GM18867 (cell line): ENCODE measurements around the gene HYCC1.

Experiments
- ATAC-seq: cut with Tn5 transposase; IDR thresholded peaks from one replicate; pipeline ENCODE4 v1.9.1; 2021; ENCODE audit warnings: mild to moderate bottlenecking, moderate library complexity; ENCODE audit not compliant: unreplicated experiment

The HYCC1 gene

GRCh38 chr7:23017309-23017708, 3.4 kb upstream of the HYCC1 start:
- no peak for ATAC-seq

- ATAC-seq = no peak
Observed at GRCh38 chr7:23016345-23017253, 2.7 kb upstream of the HYCC1 start.

- ATAC-seq = no peak
Observed at GRCh38 chr7:23014681-23015080, 751 bp upstream of the HYCC1 start.

GRCh38 chr7:23012908-23013714, 819 bp downstream of the HYCC1 start:
- ATAC-seq = peak; percentile 3

GRCh38 chr7:23012186-23012585, 1.7 kb downstream of the HYCC1 start:
- ATAC-seq = no peak

DNA sequence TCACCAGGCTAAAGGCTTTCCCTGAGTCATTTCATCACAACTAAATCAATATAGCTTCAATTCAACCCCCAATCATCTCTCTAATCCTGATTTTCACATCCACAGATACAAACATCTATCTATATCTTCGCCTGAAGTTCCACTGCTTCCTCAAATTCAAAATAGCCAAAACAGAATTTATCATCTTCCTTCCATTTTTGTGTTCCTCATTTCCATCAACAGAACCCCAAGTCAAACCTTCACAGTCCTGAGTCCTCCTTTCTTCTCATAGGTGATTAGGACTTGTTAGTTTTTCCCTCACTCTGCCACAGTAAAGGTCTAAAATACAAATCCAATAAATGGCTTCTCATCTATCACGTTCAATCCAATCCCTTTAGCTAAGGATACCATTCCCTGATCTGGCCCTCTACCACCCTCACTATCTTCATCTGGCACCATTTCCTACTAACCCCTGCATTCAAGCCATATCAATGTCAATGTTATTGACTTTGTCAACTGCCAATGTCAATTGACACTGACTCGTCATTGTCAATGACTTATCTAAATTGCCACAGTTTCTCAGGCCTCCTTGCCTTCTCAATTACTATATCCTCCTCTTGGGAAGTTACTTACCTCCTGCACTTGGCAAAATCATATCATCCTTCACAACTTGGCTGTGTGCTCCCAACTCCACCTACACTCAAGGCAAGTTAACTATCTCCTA, 2.6 kb downstream of the HYCC1 start:
- ATAC-seq = no peak

GRCh38 chr7:23009303-23009702, 4.6 kb downstream of the HYCC1 start:
- ATAC-seq = no peak

- ATAC-seq = no peak
Observed at GRCh38 chr7:23004247-23004520, 9.7 kb downstream of the HYCC1 start.

- no peak for ATAC-seq
Observed at GRCh38 chr7:23003505-23004246, 10.3 kb downstream of the HYCC1 start.

- ATAC-seq = no peak
Observed at GRCh38 chr7:23002698-23003097, 11.2 kb downstream of the HYCC1 start.

GRCh38 chr7:23001610-23002009, 12.3 kb downstream of the HYCC1 start:
- ATAC-seq = peak; percentile 48

GRCh38 chr7:23000597-23001360, 13.2 kb downstream of the HYCC1 start:
- no peak for ATAC-seq

DNA sequence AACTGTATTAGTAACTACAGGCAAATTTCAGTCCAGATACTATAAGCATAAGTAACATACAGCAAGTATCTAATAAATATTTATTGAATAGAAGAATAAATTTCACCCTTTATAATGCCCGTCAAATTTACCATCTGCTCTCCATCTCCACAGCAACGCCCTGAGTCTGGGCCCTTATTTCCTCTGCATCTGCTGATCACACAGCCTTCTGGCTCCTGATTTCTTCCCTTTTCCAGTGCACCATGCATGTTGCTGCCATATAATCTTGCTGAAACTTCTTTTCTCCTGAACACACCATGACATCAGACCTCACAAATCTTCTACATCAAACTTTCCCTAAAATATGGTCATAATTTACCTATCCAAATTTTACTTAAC, 15.4 kb downstream of the HYCC1 start:
- ATAC-seq = no peak

DNA sequence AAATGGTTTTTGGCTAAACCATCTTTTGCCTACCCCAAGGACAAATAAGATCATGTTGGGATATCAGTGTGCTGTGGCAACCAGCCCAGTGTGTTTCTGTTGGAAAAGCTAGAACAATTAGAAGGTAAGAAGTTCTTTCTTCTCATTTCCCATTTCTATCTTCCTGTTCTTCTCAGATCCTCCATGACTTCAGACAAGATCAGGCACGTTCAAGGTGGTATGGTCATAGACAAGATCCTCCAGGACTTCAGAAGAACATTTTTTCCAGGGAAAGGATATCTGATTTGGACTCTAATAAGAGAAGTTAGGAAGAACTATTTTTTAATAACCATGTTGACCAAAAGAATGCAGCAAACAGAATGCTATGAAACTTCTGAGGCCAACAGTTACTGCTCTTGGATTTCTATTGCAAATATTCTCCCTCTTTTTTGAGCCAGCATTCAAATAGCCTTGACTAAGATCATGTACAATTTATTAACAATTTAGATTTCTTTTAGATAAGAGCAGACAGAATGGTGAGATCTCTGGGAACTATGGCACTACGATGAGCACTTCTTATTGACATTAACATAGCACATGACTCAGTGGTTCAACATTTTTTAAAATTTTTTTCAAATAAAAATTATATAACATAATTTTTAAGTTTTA, 15.9 kb downstream of the HYCC1 start:
- ATAC-seq = no peak

GRCh38 chr7:22996470-22996869, 17.5 kb downstream of the HYCC1 start:
- ATAC-seq = no peak

DNA sequence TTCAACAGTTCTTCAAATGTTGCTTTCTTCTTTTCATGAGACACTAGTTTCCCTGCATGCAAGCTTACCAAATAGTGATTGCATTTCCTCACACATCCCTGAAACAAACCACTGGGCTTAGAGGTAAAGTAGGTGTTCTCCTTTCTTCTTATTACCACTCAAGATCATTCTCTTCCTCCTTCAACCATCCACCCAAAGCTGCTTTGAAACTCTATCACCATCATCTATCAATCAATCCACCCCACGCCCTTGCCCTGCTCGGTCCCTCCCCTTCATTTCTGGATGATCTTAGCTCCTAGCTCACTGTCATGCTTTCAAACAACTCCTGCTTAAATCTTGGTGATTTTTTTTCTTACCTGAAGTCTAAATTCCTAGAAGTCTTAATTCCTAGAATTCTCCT, 18.9 kb downstream of the HYCC1 start:
- no peak for ATAC-seq

DNA sequence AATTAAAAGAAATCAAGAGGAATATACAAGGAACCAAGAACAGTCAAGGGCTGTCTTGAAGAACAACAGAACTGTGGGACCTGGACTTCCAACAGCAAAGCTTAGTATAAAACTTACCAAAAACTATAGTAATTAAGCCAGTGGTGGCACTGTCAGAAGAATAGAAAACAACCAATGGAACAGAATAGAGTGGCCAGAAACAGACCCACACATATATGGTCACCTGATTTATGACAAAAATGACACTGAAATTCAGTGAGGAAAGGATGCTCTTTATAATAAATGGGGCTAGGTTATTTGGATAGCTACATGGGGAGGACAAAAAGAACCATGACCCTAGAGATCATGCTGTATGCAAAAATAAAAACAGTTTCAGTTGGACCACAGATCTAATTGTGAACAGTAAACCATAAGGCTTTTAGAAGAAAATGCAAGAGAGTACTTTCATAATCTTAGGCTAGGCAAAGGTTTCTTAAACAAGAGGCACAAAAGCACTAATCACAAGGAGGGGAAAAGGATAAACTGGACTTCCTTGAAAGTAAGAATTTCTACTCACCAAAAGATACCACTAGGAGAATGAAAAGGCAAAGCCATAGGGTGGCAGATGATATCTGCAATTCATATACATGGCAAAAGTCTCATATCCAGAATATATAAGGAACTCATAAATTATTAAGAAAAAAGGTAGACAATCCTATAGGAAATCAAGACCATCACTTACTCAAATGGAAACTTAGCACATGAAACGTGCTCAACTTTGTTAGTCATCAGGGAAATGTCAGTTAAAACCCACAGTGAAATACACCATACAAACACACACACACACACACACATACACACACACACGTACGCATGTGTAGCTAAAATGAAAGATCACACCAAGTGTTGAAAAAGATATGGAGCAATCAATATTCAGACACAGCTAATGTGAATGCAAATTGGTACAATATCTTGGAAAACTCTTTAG, 20.8 kb downstream of the HYCC1 start:
- peak; percentile 85 for ATAC-seq

DNA sequence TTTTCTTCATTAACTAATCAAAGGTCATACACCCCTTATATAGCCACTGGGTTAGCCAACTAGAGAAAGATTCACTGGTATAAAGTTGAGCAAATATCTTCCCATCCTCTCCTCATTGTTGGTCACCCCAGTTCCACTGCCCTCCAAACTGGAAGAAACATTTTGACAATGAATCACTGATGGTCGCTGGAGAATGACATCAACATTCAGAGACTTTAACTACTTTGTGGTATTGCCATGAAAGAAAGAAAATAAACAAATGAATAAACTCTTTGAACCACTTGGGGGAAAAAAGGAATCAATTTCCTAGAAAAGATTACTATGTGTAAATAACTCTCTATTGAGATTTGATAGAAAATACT, 23.4 kb downstream of the HYCC1 start:
- ATAC-seq = no peak
